Endothelial cell (in vitro differentiated cells): ENCODE results near the gene PCID2. TPM values are rescaled to one million over a fixed set of nuclear protein-coding genes. Genes with fewer than 3 reads are reported as not detected.

ENCODE experiments used
- DNase-seq: peaks from one replicate; pipeline ENCODE4 v3.0.0; 2021; ENCODE audit warnings: low spot score
- H3K27ac Mint-ChIP-seq: one replicate; pipeline ENCODE4 v1.8.0; 2021; ENCODE audit warnings: mixed read lengths, inconsistent platforms; ENCODE audit not compliant: unreplicated experiment
- H3K27me3 Mint-ChIP-seq: one replicate; pipeline ENCODE4 v1.8.0; 2021; ENCODE audit warnings: mild to moderate bottlenecking, moderate library complexity, mixed read lengths, inconsistent platforms; ENCODE audit not compliant: unreplicated experiment
- H3K36me3 Mint-ChIP-seq: one replicate; pipeline ENCODE4 v1.8.0; 2021; ENCODE audit warnings: mild to moderate bottlenecking, low read depth, mixed read lengths, inconsistent platforms; ENCODE audit not compliant: unreplicated experiment
- H3K4me1 Mint-ChIP-seq: one replicate; pipeline ENCODE4 v1.8.0; 2021; ENCODE audit warnings: mild to moderate bottlenecking, mixed read lengths, inconsistent platforms; ENCODE audit not compliant: unreplicated experiment
- H3K4me3 Mint-ChIP-seq: one replicate; pipeline ENCODE4 v1.8.0; 2021; ENCODE audit warnings: mild to moderate bottlenecking, mixed read lengths, inconsistent platforms; ENCODE audit not compliant: unreplicated experiment
- H3K9me3 Mint-ChIP-seq: one replicate; pipeline ENCODE4 v1.8.0; 2021; ENCODE audit warnings: mixed read lengths, inconsistent platforms; ENCODE audit not compliant: unreplicated experiment
- CTCF ChIP-seq: fragments of 200-600 bp; sonication (generic); IDR thresholded peaks from one replicate; pipeline ENCODE4 v1.5.0; 2021; ENCODE audit warnings: antibody characterized with exemption; ENCODE audit not compliant: unreplicated experiment
- total RNA-seq: library from RNA; stranded (reverse); fragmentation: NEBNext Ultra II Directional; extraction: Animal tissue kit (Norgen Biotek cat#: 25700); gene quantifications from one replicate; pipeline ENCODE4 v1.2.1, GENCODE V29; 2021; ENCODE audit not compliant: unreplicated experiment

PCID2 gene
- total RNA-seq, 1 donor from 2014 or later = 44.3 TPM

- Mint-ChIP-seq H3K9me3 (no peaks in the 10 kb centered on the region), H3K4me1 (no peaks in the 10 kb centered on the region), H3K4me3 (no peak overlapping the region), H3K36me3 (peaks cover 31% of the 10 kb centered on the region), H3K27me3 (no peaks in the 10 kb centered on the region), H3K27ac (no peak overlapping the region)
- no peak for DNase-seq
- TF ChIP-seq CTCF = no peak
Observed at GRCh38 chr13:113239986-113240385, 31.5 kb upstream of the PCID2 start.

- peaks cover 27% of the 10 kb centered on the region for H3K36me3 Mint-ChIP-seq
- H3K4me3 Mint-ChIP-seq = no peak overlapping the region
- no peaks in the 10 kb centered on the region for H3K9me3 Mint-ChIP-seq
- no peak for DNase-seq
- H3K27me3 Mint-ChIP-seq = no peaks in the 10 kb centered on the region
- no peak overlapping the region for H3K27ac Mint-ChIP-seq
- no peaks in the 10 kb centered on the region for H3K4me1 Mint-ChIP-seq
- TF ChIP-seq CTCF = no peak
Observed at GRCh38 chr13:113239357-113239756, 30.9 kb upstream of the PCID2 start.

GRCh38 chr13:113238536-113238935 lies 30.1 kb upstream of the PCID2 start:
- no peak for TF ChIP-seq CTCF
- Mint-ChIP-seq H3K4me3 (no peak overlapping the region), H3K36me3 (peaks cover 24% of the 10 kb centered on the region), H3K9me3 (no peaks in the 10 kb centered on the region), H3K27ac (no peak overlapping the region), H3K27me3 (no peaks in the 10 kb centered on the region), H3K4me1 (no peaks in the 10 kb centered on the region)
- DNase-seq = no peak

GRCh38 chr13:113233101-113233500 lies 24.6 kb upstream of the PCID2 start:
- no peak for TF ChIP-seq CTCF
- DNase-seq = no peak
- peaks cover 7% of the 10 kb centered on the region for H3K27me3 Mint-ChIP-seq
- H3K4me1 Mint-ChIP-seq = no peaks in the 10 kb centered on the region
- H3K9me3 Mint-ChIP-seq = no peaks in the 10 kb centered on the region
- H3K36me3 Mint-ChIP-seq = peaks cover 27% of the 10 kb centered on the region
- H3K4me3 Mint-ChIP-seq = no peak overlapping the region
- peak overlapping the region; percentile 4 for H3K27ac Mint-ChIP-seq

- Mint-ChIP-seq H3K27ac (peak overlapping the region; percentile 49), H3K4me3 (no peak overlapping the region), H3K36me3 (peaks cover 31% of the 10 kb centered on the region), H3K27me3 (peaks cover 7% of the 10 kb centered on the region), H3K4me1 (no peaks in the 10 kb centered on the region), H3K9me3 (no peaks in the 10 kb centered on the region)
- TF ChIP-seq CTCF = no peak
- DNase-seq = no peak
Observed at GRCh38 chr13:113232208-113233003, 23.9 kb upstream of the PCID2 start.
